GM23248 (cell line): Measurements from ENCODE around the gene DLG2. TPM values are rescaled to one million over a fixed set of nuclear protein-coding genes. Genes with fewer than 3 reads are reported as not detected.

Experiments
- DNase-seq: peaks from one replicate; pipeline ENCODE4 v3.0.0-alpha.2; 2015
- H2AFZ ChIP-seq: fragments of 200-600 bp; sonication (generic); 2 replicates; pipeline ENCODE4 v1.6.1; 2016; ENCODE audit warnings: antibody characterized with exemption
- H3F3A ChIP-seq: fragments of 200-600 bp; sonication (generic); 2 replicates; pipeline ENCODE4 v1.6.1; 2016; ENCODE audit warnings: mild to moderate bottlenecking, antibody characterized with exemption, mixed run types; ENCODE audit not compliant: insufficient read depth
- H3K27ac ChIP-seq: fragments of 200-600 bp; sonication (generic); 2 replicates; pipeline ENCODE4 v1.5.1; 2016; ENCODE audit warnings: mild to moderate bottlenecking
- H3K27me3 ChIP-seq: fragments of 200-600 bp; sonication (generic); replicated peaks from 2 replicates; pipeline ENCODE4 v1.6.1; 2016; ENCODE audit warnings: mild to moderate bottlenecking; ENCODE audit not compliant: insufficient read depth
- H3K36me3 ChIP-seq: fragments of 200-600 bp; sonication (generic); 2 replicates; pipeline ENCODE4 v1.6.1; 2016; ENCODE audit warnings: low read depth, mild to moderate bottlenecking
- H3K4me1 ChIP-seq: fragments of 200-600 bp; sonication (generic); 2 replicates; pipeline ENCODE4 v1.6.1; 2016; ENCODE audit warnings: mild to moderate bottlenecking; ENCODE audit not compliant: insufficient read depth
- H3K4me2 ChIP-seq: fragments of 200-600 bp; sonication (generic); one replicate; pipeline ENCODE4 v1.6.1; 2016; ENCODE audit warnings: mild to moderate bottlenecking; ENCODE audit not compliant: unreplicated experiment
- H3K4me3 ChIP-seq: fragments of 200-600 bp; sonication (generic); 2 replicates; pipeline ENCODE4 v1.5.1; 2016; ENCODE audit warnings: mild to moderate bottlenecking
- H3K79me2 ChIP-seq: fragments of 200-600 bp; sonication (generic); 2 replicates; pipeline ENCODE4 v1.6.1; 2016; ENCODE audit warnings: mild to moderate bottlenecking; ENCODE audit not compliant: insufficient read depth
- H3K9ac ChIP-seq: fragments of 200-600 bp; sonication (generic); 2 replicates; pipeline ENCODE4 v1.6.1; 2016; ENCODE audit warnings: mild to moderate bottlenecking
- H3K9me2 ChIP-seq: fragments of 200-600 bp; sonication (generic); 2 replicates; pipeline ENCODE4 v1.6.1; 2016; ENCODE audit warnings: mixed run types, mild to moderate bottlenecking, moderate library complexity; ENCODE audit not compliant: insufficient read depth
- H3K9me3 ChIP-seq: fragments of 200-600 bp; sonication (generic); one replicate; pipeline ENCODE4 v1.6.1; 2017; ENCODE audit warnings: low read depth
- H4K20me1 ChIP-seq: fragments of 200-600 bp; sonication (generic); 2 replicates; pipeline ENCODE4 v1.6.0; 2016; ENCODE audit not compliant: insufficient read depth
- EZH2 ChIP-seq: fragments of 200-600 bp; sonication (generic); IDR thresholded peaks from 2 replicates; pipeline ENCODE4 v1.6.1; 2018; ENCODE audit warnings: antibody characterized with exemption, mild to moderate bottlenecking; ENCODE audit not compliant: insufficient read depth, poor library complexity, severe bottlenecking
- EZH2phosphoT487 ChIP-seq: fragments of 200-600 bp; sonication (generic); IDR thresholded peaks from 2 replicates; pipeline ENCODE4 v1.6.1; 2018; ENCODE audit warnings: antibody characterized with exemption, moderate library complexity, mild to moderate bottlenecking, low read depth; ENCODE audit not compliant: insufficient read depth
- WGBS, 2 experiments: methylation state at CpG; one replicate each; pipeline ENCODE4 v1.1.6; 2015 to 2017; ENCODE audit warnings: low lambda C conversion rate in 2 of 2, low coverage in 1 of 2; ENCODE audit errors: missing lambda C conversion rate in 2 of 2; 5-methylcytosine and 5-hydroxymethylcytosine counted together
- in situ Hi-C: fragments of 300-500 bp; cut with MboI; formaldehyde crosslinking; loops from 2 replicates; pipeline ENCODE4 v1.15.0; 2020
- polyA plus RNA-seq: library from polyadenylated mRNA; unstranded; fragments of >200 nt; fragmentation: Nextera tagmentation; extraction: Ambion mirVana; gene quantifications from 2 replicates; pipeline ENCODE4 v1.2.1, GENCODE V29; 2016
- total RNA-seq: library from RNA; depleted of rRNA; stranded (reverse); fragments of >200 nt; shearing (Covaris generic); gene quantifications from 2 replicates; pipeline ENCODE4 v1.2.3, GENCODE V29; 2014

DLG2 gene
- total and polyA plus RNA-seq, 2 experiments from 2014 or later = 1.1 to 1.7 TPM

DNA sequence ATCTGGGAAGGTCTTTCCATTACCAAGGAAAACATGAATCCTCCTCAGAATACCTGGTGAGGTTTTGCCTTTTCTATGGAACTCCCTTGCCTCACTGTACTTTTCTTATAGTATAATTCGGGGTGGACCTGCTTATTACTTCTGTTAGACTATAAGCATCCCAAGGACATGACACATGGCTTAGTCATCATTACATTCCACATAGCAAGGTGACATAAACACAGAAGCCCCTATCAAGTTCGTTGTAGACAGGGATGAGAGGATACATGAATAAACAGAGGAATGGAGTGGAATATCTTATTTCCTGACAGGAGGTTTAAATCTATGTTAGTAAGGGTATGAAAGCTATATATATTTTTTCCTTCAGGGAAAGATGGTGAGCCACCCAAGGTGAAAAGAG lies 1808.8 kb downstream of the DLG2 start:
- DNase-seq = peak; percentile 40
- Histone ChIP-seq H3K9ac (no peak overlapping the region), H3K9me3 (no peaks in the 10 kb centered on the region), H3K79me2 (no peaks in the 10 kb centered on the region), H3K4me1 (peaks cover 17% of the 10 kb centered on the region), H4K20me1 (no peaks in the 10 kb centered on the region), H3K9me2 (no peaks in the 10 kb centered on the region), H3K4me2 (no peak overlapping the region), H3F3A (peaks cover 6% of the 10 kb centered on the region; the same call in 1 of the 2 replicates), H3K27ac (no peak overlapping the region), H3K4me3 (no peak overlapping the region), H3K36me3 (no peaks in the 10 kb centered on the region), H2AFZ (0 out of 2 replicates have a peak overlapping the region, but pooled peaks have one; percentile 32), H3K27me3 (no peaks in the 10 kb centered on the region)
- TF ChIP-seq EZH2 (no peak), EZH2phosphoT487 (no peak)
- in situ Hi-C loops = loop anchor here (10.0 to 25.0 kb wide), 3 partner anchors 524 to 1131 kb away; no protein-coding TSS in a partner anchor
- 23 to 32% methylated on average over 2 of the region's 2 CpGs for WGBS, 2 experiments

DNA sequence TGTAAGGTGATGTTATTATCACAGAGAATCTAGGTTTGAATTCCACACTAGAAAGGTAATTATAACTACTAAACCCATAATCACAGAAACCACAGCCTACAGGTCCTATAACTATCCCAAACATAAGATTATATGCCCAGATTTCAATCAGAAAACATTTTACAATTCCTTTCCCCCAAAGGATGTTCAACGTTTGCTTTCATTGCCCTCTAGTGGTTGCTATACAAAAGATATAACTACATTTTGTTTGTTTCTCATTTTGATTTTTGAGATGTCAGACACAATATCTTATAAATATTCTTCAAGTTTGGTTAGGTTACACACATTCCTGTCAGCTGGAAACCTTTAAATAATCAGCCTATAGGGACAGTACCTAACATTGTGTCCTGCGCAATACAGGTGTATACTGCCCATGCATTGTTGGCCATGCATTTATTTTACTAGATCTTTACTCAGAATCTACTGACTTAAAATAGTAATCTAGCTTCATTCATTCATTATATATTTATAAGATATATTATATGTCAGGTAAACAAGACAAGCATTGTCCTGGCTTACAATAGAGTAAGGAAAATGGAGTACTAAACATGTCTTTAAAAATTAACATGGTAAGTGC lies 1810.5 kb downstream of the DLG2 start:
- in situ Hi-C loops = loop anchor here (10.0 to 25.0 kb wide), 3 partner anchors 522 to 1129 kb away; no protein-coding TSS in a partner anchor
- H4K20me1 ChIP-seq = no peaks in the 10 kb centered on the region
- H2AFZ ChIP-seq = 0 out of 2 replicates have a peak overlapping the region, but pooled peaks have one; percentile 42
- no peaks in the 10 kb centered on the region for H3K9me2 ChIP-seq
- peaks cover 6% of the 10 kb centered on the region; the same call in 1 of the 2 replicates for H3F3A ChIP-seq
- no peak overlapping the region for H3K4me2 ChIP-seq
- 47 to 48% methylated on average over 2 of the region's 2 CpGs for WGBS, 2 experiments
- DNase-seq = peak; percentile 68
- H3K4me1 ChIP-seq = peaks cover 17% of the 10 kb centered on the region
- no peaks in the 10 kb centered on the region for H3K79me2 ChIP-seq
- no peak overlapping the region for H3K27ac ChIP-seq
- no peaks in the 10 kb centered on the region for H3K27me3 ChIP-seq
- no peak overlapping the region for H3K9ac ChIP-seq
- H3K4me3 ChIP-seq = no peak overlapping the region
- TF ChIP-seq EZH2phosphoT487 (no peak), EZH2 (no peak)
- no peaks in the 10 kb centered on the region for H3K9me3 ChIP-seq
- no peaks in the 10 kb centered on the region for H3K36me3 ChIP-seq

DNA sequence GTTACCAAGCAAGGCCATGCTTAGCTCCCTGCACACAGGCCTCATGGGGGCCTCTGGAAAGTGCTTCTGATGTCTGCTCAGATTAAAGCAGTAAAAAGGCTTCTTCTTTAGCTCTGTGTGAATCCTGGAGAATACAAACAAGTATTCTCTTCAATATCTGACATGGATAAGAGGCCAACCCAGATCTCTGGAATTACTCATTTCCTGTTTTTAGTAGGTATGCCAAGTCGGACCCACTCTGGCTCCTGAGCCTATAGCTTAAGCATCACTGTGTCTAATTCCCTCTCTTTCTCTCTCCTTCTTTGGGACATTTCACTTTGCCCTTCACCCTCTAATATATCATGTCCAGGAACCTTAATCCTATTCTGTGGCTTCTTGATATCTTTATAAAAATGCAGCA lies 1811.4 kb downstream of the DLG2 start:
- Histone ChIP-seq H3K36me3 (no peaks in the 10 kb centered on the region), H3F3A (peaks cover 6% of the 10 kb centered on the region; the same call in 1 of the 2 replicates), H3K9ac (no peak overlapping the region), H3K27me3 (no peaks in the 10 kb centered on the region), H3K4me3 (no peak overlapping the region), H3K27ac (no peak overlapping the region), H2AFZ (peak overlapping the region; percentile 42), H3K9me2 (no peaks in the 10 kb centered on the region), H3K4me2 (peak overlapping the region; percentile 24), H4K20me1 (no peaks in the 10 kb centered on the region), H3K4me1 (peaks cover 17% of the 10 kb centered on the region), H3K79me2 (no peaks in the 10 kb centered on the region), H3K9me3 (no peaks in the 10 kb centered on the region)
- TF ChIP-seq EZH2phosphoT487 (no peak), EZH2 (no peak)
- 0 to 10% methylated on average over 1 of the region's 1 CpG for WGBS, 2 experiments
- peak; percentile 27 for DNase-seq
- in situ Hi-C loops = loop anchor here (10.0 to 25.0 kb wide), 3 partner anchors 521 to 1128 kb away; no protein-coding TSS in a partner anchor

DNA sequence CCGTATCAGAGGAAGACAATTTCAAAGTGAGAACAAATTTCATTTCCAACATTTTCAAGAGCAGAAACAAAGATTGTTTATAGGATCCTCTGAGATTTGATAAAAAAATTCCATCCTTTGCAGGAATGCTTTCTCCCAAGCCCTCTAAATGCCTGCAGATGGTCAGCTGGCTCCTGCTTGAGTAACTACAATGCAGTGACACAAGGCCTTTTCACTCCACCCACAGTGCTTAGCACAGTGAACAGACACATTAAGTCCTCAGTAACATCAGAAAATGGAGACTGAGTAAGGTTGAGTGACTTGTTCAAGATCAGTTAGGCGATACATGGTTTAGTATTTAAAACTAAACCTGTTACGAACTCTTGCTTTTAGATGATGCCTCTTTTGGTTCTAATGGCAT lies 1813.8 kb downstream of the DLG2 start:
- no peaks in the 10 kb centered on the region for H3K79me2 ChIP-seq
- TF ChIP-seq EZH2 (no peak), EZH2phosphoT487 (no peak)
- WGBS, 2 experiments = 65 to 67% methylated on average over 3 of the region's 3 CpGs
- no peak overlapping the region for H2AFZ ChIP-seq
- no peaks in the 10 kb centered on the region for H3K36me3 ChIP-seq
- no peaks in the 10 kb centered on the region for H3K9me3 ChIP-seq
- H3K9me2 ChIP-seq = no peaks in the 10 kb centered on the region
- no peaks in the 10 kb centered on the region for H4K20me1 ChIP-seq
- peaks cover 14% of the 10 kb centered on the region for H3K4me1 ChIP-seq
- in situ Hi-C loops = loop anchor here (10.0 to 25.0 kb wide), 3 partner anchors 518 to 1126 kb away; no protein-coding TSS in a partner anchor
- H3K4me3 ChIP-seq = no peak overlapping the region
- DNase-seq = no peak
- H3K27ac ChIP-seq = no peak overlapping the region
- H3K9ac ChIP-seq = no peak overlapping the region
- H3K4me2 ChIP-seq = no peak overlapping the region
- H3K27me3 ChIP-seq = 0 out of 2 replicates have a peak, but pooled peaks cover 4% of the 10 kb centered on the region
- H3F3A ChIP-seq = peaks cover 4% of the 10 kb centered on the region; the same call in 1 of the 2 replicates
